Rectal smooth muscle tissue (tissue), 1 donor: ENCODE data around the gene GATA1.
A peak's percentile ranks its signal among the peaks of the same experiment; 100 is the strongest.

Experiments used
- H3K27ac ChIP-seq: one replicate; pipeline ENCODE4 v1.7.0; 2013; ENCODE audit warnings: low read depth, low read length, inconsistent platforms
- H3K27me3 ChIP-seq: one replicate; pipeline ENCODE4 v1.7.0; 2013; ENCODE audit warnings: low read length; ENCODE audit not compliant: control insufficient read depth, insufficient read depth
- H3K36me3 ChIP-seq: one replicate; pipeline ENCODE4 v1.7.0; 2013; ENCODE audit warnings: low read length; ENCODE audit not compliant: control insufficient read depth, insufficient read depth
- H3K4me1 ChIP-seq: one replicate; pipeline ENCODE4 v1.7.0; 2013; ENCODE audit warnings: low read length; ENCODE audit not compliant: control insufficient read depth, insufficient read depth
- H3K4me3 ChIP-seq: one replicate; pipeline ENCODE4 v1.7.0; 2013; ENCODE audit warnings: low read length
- H3K9ac ChIP-seq: one replicate; pipeline ENCODE4 v1.7.0; 2013; ENCODE audit warnings: low read length

The GATA1 gene

GRCh38 chrX:48786825-48787504, 575 bp downstream of the GATA1 start:
- Histone ChIP-seq H3K4me3 (no peak overlapping the region), H3K4me1 (no peaks in the 10 kb centered on the region), H3K36me3 (no peaks in the 10 kb centered on the region), H3K9ac (no peak overlapping the region), H3K27me3 (peaks cover 4% of the 10 kb centered on the region), H3K27ac (no peak overlapping the region)

- Histone ChIP-seq H3K9ac (no peak overlapping the region), H3K27me3 (peaks cover 6% of the 10 kb centered on the region), H3K4me3 (no peak overlapping the region), H3K4me1 (no peaks in the 10 kb centered on the region), H3K36me3 (no peaks in the 10 kb centered on the region), H3K27ac (no peak overlapping the region)
Observed at GRCh38 chrX:48787505-48788443, 1.4 kb downstream of the GATA1 start.

GRCh38 chrX:48789366-48790220, 3.2 kb downstream of the GATA1 start:
- Histone ChIP-seq H3K4me1 (no peaks in the 10 kb centered on the region), H3K9ac (no peak overlapping the region), H3K4me3 (no peak overlapping the region), H3K36me3 (no peaks in the 10 kb centered on the region), H3K27ac (no peak overlapping the region), H3K27me3 (peaks cover 9% of the 10 kb centered on the region)

GRCh38 chrX:48790477-48790876, 4.1 kb downstream of the GATA1 start:
- no peak overlapping the region for H3K9ac ChIP-seq
- H3K27me3 ChIP-seq, result peaks cover 9% of the 10 kb centered on the region
- H3K36me3 ChIP-seq, result no peaks in the 10 kb centered on the region
- H3K4me3 ChIP-seq, result no peak overlapping the region
- H3K27ac ChIP-seq, result no peak overlapping the region
- no peaks in the 10 kb centered on the region for H3K4me1 ChIP-seq

- Histone ChIP-seq H3K4me3 (no peak overlapping the region), H3K4me1 (no peaks in the 10 kb centered on the region), H3K27ac (no peak overlapping the region), H3K27me3 (peaks cover 9% of the 10 kb centered on the region), H3K9ac (no peak overlapping the region), H3K36me3 (no peaks in the 10 kb centered on the region)
Observed at GRCh38 chrX:48791063-48791820, 4.9 kb downstream of the GATA1 start.

GRCh38 chrX:48792219-48792618, 5.8 kb downstream of the GATA1 start:
- H3K27ac ChIP-seq, result no peak overlapping the region
- no peak overlapping the region for H3K9ac ChIP-seq
- H3K36me3 ChIP-seq, result no peaks in the 10 kb centered on the region
- H3K4me1 ChIP-seq, result no peaks in the 10 kb centered on the region
- H3K27me3 ChIP-seq, result peaks cover 9% of the 10 kb centered on the region
- H3K4me3 ChIP-seq, result no peak overlapping the region

GRCh38 chrX:48793935-48794334, 7.5 kb downstream of the GATA1 start:
- Histone ChIP-seq H3K27ac (no peak overlapping the region), H3K4me3 (no peak overlapping the region), H3K4me1 (no peaks in the 10 kb centered on the region)

GRCh38 chrX:48794340-48794910, 8.0 kb downstream of the GATA1 start:
- no peaks in the 10 kb centered on the region for H3K36me3 ChIP-seq
- no peak overlapping the region for H3K27ac ChIP-seq
- H3K9ac ChIP-seq, result no peak overlapping the region
- no peaks in the 10 kb centered on the region for H3K4me1 ChIP-seq
- H3K27me3 ChIP-seq, result peaks cover 5% of the 10 kb centered on the region
- no peak overlapping the region for H3K4me3 ChIP-seq

More at GRCh38 chrX:48793935-48794334, 7.5 kb downstream of the GATA1 start:
- no peaks in the 10 kb centered on the region for H3K36me3 ChIP-seq
- H3K27me3 ChIP-seq, result peaks cover 5% of the 10 kb centered on the region
- no peak overlapping the region for H3K9ac ChIP-seq

GRCh38 chrX:48794911-48795515, 8.6 kb downstream of the GATA1 start:
- Histone ChIP-seq H3K27ac (no peak overlapping the region), H3K27me3 (peaks cover 5% of the 10 kb centered on the region)

GRCh38 chrX:48798318-48798717, 11.9 kb downstream of the GATA1 start:
- Histone ChIP-seq H3K9ac (no peak overlapping the region), H3K36me3 (no peaks in the 10 kb centered on the region), H3K27ac (no peak overlapping the region), H3K4me1 (no peaks in the 10 kb centered on the region), H3K4me3 (no peak overlapping the region), H3K27me3 (peaks cover 3% of the 10 kb centered on the region)

More at GRCh38 chrX:48794911-48795515, 8.6 kb downstream of the GATA1 start:
- H3K9ac ChIP-seq, result no peak overlapping the region
- H3K4me3 ChIP-seq, result no peak overlapping the region
- no peaks in the 10 kb centered on the region for H3K4me1 ChIP-seq
- no peaks in the 10 kb centered on the region for H3K36me3 ChIP-seq

- Histone ChIP-seq H3K9ac (no peak overlapping the region), H3K4me1 (no peaks in the 10 kb centered on the region), H3K27me3 (no peaks in the 10 kb centered on the region), H3K4me3 (peak overlapping the region; percentile 78), H3K36me3 (peaks cover 3% of the 10 kb centered on the region), H3K27ac (peak overlapping the region; percentile 94)
Observed at GRCh38 chrX:48800574-48801279, 14.3 kb downstream of the GATA1 start.
